GM12878 (cell line): ENCODE measurements around the gene MTO1. TPM values are rescaled to one million over a fixed set of nuclear protein-coding genes. Genes with fewer than 3 reads are reported as not detected.
A peak's percentile ranks its signal among the peaks of the same experiment; 100 is the strongest.

ENCODE experiments used
- ATAC-seq: fragments of 200-7000 bp; cut with Tn5 transposase; 3 replicates; pipeline ENCODE4 v1.9.1; 2020; ENCODE audit warnings: mild to moderate bottlenecking, moderate library complexity
- BruUV-seq: library from RNA; stranded (reverse); fragments of 400-500 nt; replicated peaks from 2 replicates; lab custom pipeline; 2021; lab: Mats Ljungman, UMichigan
- CTCF ChIA-PET: fragments of 300-600 bp; sonication (Branson Sonifier 250); formaldehyde crosslinking; extraction: SDS; loops from one replicate; lab custom pipeline; 2021; ENCODE audit warnings: inconsistent platforms; lab: Yijun Ruan, JAX
- POLR2A ChIA-PET: fragments of 350-600 bp; formaldehyde crosslinking; extraction: SDS; loops from one replicate; lab custom pipeline; 2021; ENCODE audit warnings: inconsistent platforms; lab: Charles Lee
- RAD21 ChIA-PET: fragments of 300-600 bp; sonication (Branson Sonifier 250); formaldehyde crosslinking; loops from one replicate; lab custom pipeline; 2023; ENCODE audit warnings: antibody characterized with exemption; ENCODE audit not compliant: unreplicated experiment; lab: Charles Lee
- SMC1A ChIA-PET: fragments of 300-600 bp; sonication (Branson Sonifier 250); formaldehyde crosslinking; loops from one replicate; lab custom pipeline; 2023; ENCODE audit not compliant: unreplicated experiment, uncharacterized antibody; lab: Charles Lee
- DNase-seq: peaks from one replicate; pipeline ENCODE4 v3.0.0-alpha.2; 2011; ENCODE audit warnings: low read depth, low spot score
- FAIRE-seq: peaks from 3 replicates; lab custom pipeline; 2011; peaks lifted over from hg19 to GRCh38; lab: Jason Lieb, UNC
- H2AFZ ChIP-seq: 2 replicates; pipeline ENCODE4 v1.6.0; 2011; ENCODE audit warnings: low read depth, low read length, control low read depth; ENCODE audit not compliant: control insufficient read depth
- H3K27ac ChIP-seq: 2 replicates; pipeline ENCODE4 v1.5.1; 2011; ENCODE audit warnings: control low read depth; ENCODE audit not compliant: control insufficient read depth, insufficient read depth
- H3K27me3 ChIP-seq, 2 experiments: replicated peaks in 1 of 2; 2 replicates each; pipeline versions ENCODE4 v1.6.0 to v1.6.1; 2011; ENCODE audit warnings: low read length in 1 of 2; ENCODE audit not compliant: control insufficient read depth in 2 of 2, insufficient read depth in 2 of 2
- H3K36me3 ChIP-seq, 2 experiments: 2 replicates each; pipeline ENCODE4 v1.5.1; 2011; ENCODE audit warnings: low read length in 1 of 2; ENCODE audit not compliant: control insufficient read depth in 2 of 2, insufficient read depth in 2 of 2
- H3K4me1 ChIP-seq: 2 replicates; pipeline ENCODE4 v1.6.1; 2011; ENCODE audit warnings: mild to moderate bottlenecking, low read length, moderate library complexity, mixed read lengths; ENCODE audit not compliant: control insufficient read depth, insufficient read depth
- H3K4me2 ChIP-seq: 2 replicates; pipeline ENCODE4 v1.6.0; 2011; ENCODE audit warnings: control low read depth; ENCODE audit not compliant: control insufficient read depth, insufficient read depth
- H3K4me3 ChIP-seq: fragments of 200-600 bp; sonication (generic); 2 replicates; pipeline ENCODE4 v1.5.1; 2016
- H3K79me2 ChIP-seq: 2 replicates; pipeline ENCODE4 v1.6.0; 2011; ENCODE audit warnings: low read length; ENCODE audit not compliant: control insufficient read depth, insufficient read depth
- H3K9ac ChIP-seq: 2 replicates; pipeline ENCODE4 v1.8.0; 2011; ENCODE audit warnings: low read length, control low read depth, mixed read lengths; ENCODE audit not compliant: control insufficient read depth, insufficient read depth
- H3K9me3 ChIP-seq: replicated peaks from 3 replicates; pipeline ENCODE4 v1.5.1; 2011; ENCODE audit warnings: mild to moderate bottlenecking, low read length; ENCODE audit not compliant: control insufficient read depth, insufficient read depth
- H4K20me1 ChIP-seq: 2 replicates; pipeline ENCODE4 v1.6.0; 2011; ENCODE audit not compliant: control insufficient read depth, insufficient read depth
- BACH1 ChIP-seq: fragments of 450-650 bp; IDR thresholded peaks from 2 replicates; pipeline ENCODE4 v1.6.1; 2017; ENCODE audit warnings: mild to moderate bottlenecking, borderline replicate concordance
- BCL11A ChIP-seq: IDR thresholded peaks from 2 replicates; pipeline ENCODE4 v1.6.1; 2011; ENCODE audit warnings: low read depth, low read length
- GATAD2B ChIP-seq: fragments of 450-650 bp; conservative IDR thresholded peaks from 2 replicates; pipeline ENCODE4 v1.6.1; 2017; ENCODE audit warnings: low read depth, mild to moderate bottlenecking, moderate library complexity
- IKZF2 ChIP-seq, 2 experiments: fragments of 450-650 bp; IDR thresholded peaks; 2 replicates each; pipeline ENCODE4 v1.6.1; 2017; ENCODE audit warnings: mild to moderate bottlenecking in 2 of 2, moderate library complexity in 2 of 2
- LARP7 ChIP-seq: fragments of 450-650 bp; IDR thresholded peaks from 2 replicates; pipeline ENCODE4 v1.6.1; 2017; ENCODE audit warnings: mild to moderate bottlenecking
- MTA2 ChIP-seq: fragments of 450-650 bp; IDR thresholded peaks from 2 replicates; pipeline ENCODE4 v1.6.1; 2016; ENCODE audit warnings: low read depth, mild to moderate bottlenecking, moderate library complexity
- PAX5 ChIP-seq: IDR thresholded peaks from 2 replicates; pipeline ENCODE4 v1.6.1; 2011; ENCODE audit warnings: low read depth, low read length, borderline replicate concordance
- PKNOX1 ChIP-seq: fragments of 450-650 bp; IDR thresholded peaks from 2 replicates; pipeline ENCODE4 v1.6.1; 2016; ENCODE audit warnings: mild to moderate bottlenecking
- POLR2A ChIP-seq: IDR thresholded peaks from 2 replicates; pipeline ENCODE4 v1.6.1; 2011; ENCODE audit warnings: low read depth, mild to moderate bottlenecking, low read length
- POLR2AphosphoS5 ChIP-seq: IDR thresholded peaks from 2 replicates; pipeline ENCODE4 v1.6.1; 2011; ENCODE audit warnings: mild to moderate bottlenecking, low read length, inconsistent platforms
- RAD21 ChIP-seq: IDR thresholded peaks from 2 replicates; pipeline ENCODE4 v1.6.1; 2011; ENCODE audit warnings: mild to moderate bottlenecking, low read depth, low read length, moderate library complexity; ENCODE audit not compliant: insufficient read depth
- SMAD1 ChIP-seq: fragments of 450-650 bp; IDR thresholded peaks from 2 replicates; pipeline ENCODE4 v1.6.1; 2018; ENCODE audit warnings: mild to moderate bottlenecking, low read depth; ENCODE audit not compliant: partially characterized antibody
- SPI1 ChIP-seq: IDR thresholded peaks from 2 replicates; pipeline ENCODE4 v1.6.1; 2011; ENCODE audit warnings: low read depth, mild to moderate bottlenecking, low read length, moderate library complexity, borderline replicate concordance; ENCODE audit not compliant: insufficient read depth
- SRF ChIP-seq, 2 experiments: IDR thresholded peaks; 2 replicates each; pipeline ENCODE4 v1.6.1; 2011; ENCODE audit warnings: low read depth in 2 of 2, low read length in 2 of 2, mild to moderate bottlenecking in 1 of 2, moderate library complexity in 1 of 2
- ZNF217 ChIP-seq: fragments of 450-650 bp; IDR thresholded peaks from 2 replicates; pipeline ENCODE4 v1.6.1; 2017; ENCODE audit warnings: antibody characterized with exemption, mild to moderate bottlenecking
- ZSCAN29 ChIP-seq: fragments of 450-650 bp; IDR thresholded peaks from 2 replicates; pipeline ENCODE4 v1.6.1; 2017; ENCODE audit warnings: mild to moderate bottlenecking, moderate library complexity
- WGBS: methylation state at CpG from one replicate; pipeline ENCODE4 v1.1.6; 2016; ENCODE audit warnings: low lambda C conversion rate; ENCODE audit not compliant: insufficient replicate concordance, insufficient coverage; ENCODE audit errors: missing lambda C conversion rate; 5-methylcytosine and 5-hydroxymethylcytosine counted together
- in situ Hi-C: fragments of 300-500 bp; cut with MboI; formaldehyde crosslinking; loops from 9 replicates; pipeline ENCODE4 v1.14.3; 2018; ENCODE audit warnings: mixed read lengths
- intact Hi-C: fragments of 100-400 bp; cut with micrococcal nuclease; formaldehyde crosslinking; loops from one replicate; pipeline ENCODE4 v1.14.2; 2022; ENCODE audit not compliant: unreplicated experiment
- polyA plus RNA-seq, 11 experiments: library from polyadenylated mRNA; depleted of rRNA in 4 of 11; unstranded in 6 of 11; stranded (reverse) in 5 of 11; fragments of >200 nt; fragmentation: Nextera tagmentation in 4 of 11; fragmentation: Illumina TruSeq in 1 of 11; extraction: Ambion mirVana in 4 of 11; extraction: Trizol in 1 of 11; gene quantifications; 1 replicate in 1 of 11; 2 replicates in 10 of 11; pipeline versions ENCODE4 v1.2.1 to v1.2.3, GENCODE V29; 2011 to 2016; ENCODE audit warnings: inconsistent platforms in 2 of 11, missing spikeins in 2 of 11, low read depth in 1 of 11
- total RNA-seq, 4 experiments: library from RNA; depleted of rRNA in 3 of 4; stranded (reverse); fragments of >200 nt in 3 of 4; fragmentation: Illumina TruSeq in 1 of 4; extraction: Trizol in 1 of 4; gene quantifications; 2 replicates each; pipeline versions ENCODE4 v1.2.1 to v1.2.3, GENCODE V29; 2013 to 2021
- TF ChIP-seq, protein P1 (sequence below): IDR thresholded peaks from 2 replicates; pipeline ENCODE4 v1.6.1; 2011; ENCODE audit warnings: borderline replicate concordance, low read depth, mild to moderate bottlenecking, moderate library complexity, mixed read lengths, low read length; ENCODE audit not compliant: insufficient read depth; ENCODE audit errors: extremely low read length

Gene MTO1
- total and polyA plus RNA-seq, 10 of the 15 experiments (the other 5 are each of a cell fraction or from before 2014, with no cell fraction given): 24.8 to 53.6 (median 33.1) TPM

GRCh38 chr6:73515204-73515655 lies 53.7 kb downstream of the MTO1 start (continued):
- peak; percentile 86 for TF ChIP-seq PKNOX1

- Histone ChIP-seq H3K27me3 (no peaks in the 10 kb centered on the region), H3K9me3 (no peaks in the 10 kb centered on the region), H3K36me3 (peaks cover 6 to 24% of the 10 kb centered on the region in 2 experiments), H3K9ac (peak overlapping the region; percentile 53; the same call in 1 of the 2 replicates), H2AFZ (no peak overlapping the region), H3K4me3 (peak overlapping the region; percentile 51), H3K4me1 (peaks cover 17% of the 10 kb centered on the region), H4K20me1 (peaks cover 3% of the 10 kb centered on the region; the same call in 1 of the 2 replicates), H3K27ac (peak overlapping the region; percentile 38; the same call in 1 of the 2 replicates), H3K4me2 (peak overlapping the region; percentile 45), H3K79me2 (peaks cover 50% of the 10 kb centered on the region)
- ChIA-PET POLR2A (interaction anchor here (0.6 to 2.1 kb wide), 10 partner anchors 21 to 137 kb away, joined by 3 to 7 read pairs (median 4); partner anchors contain the start of genes MTO1 and SLC17A5), SMC1A (interaction anchor here (0.6 to 5.0 kb wide), 15 partner anchors 16 to 136 kb away, joined by 3 to 31 read pairs (median 6); partner anchors contain the start of genes MTO1 and SLC17A5), RAD21 (interaction anchor here (0.6 to 5.4 kb wide), 13 partner anchors 20 to 98 kb away, joined by 3 to 51 read pairs (median 3); partner anchors contain the start of gene MTO1), CTCF (interaction anchor here (0.6 to 5.6 kb wide), 11 partner anchors 16 to 896 kb away, joined by 3 to 127 read pairs (median 4); no protein-coding TSS in a partner anchor)
- ATAC-seq: no peak
- no peak for FAIRE-seq
- DNase-seq: no peak
- BruUV-seq: no TSS peak
- intact Hi-C loops (loop anchor here (1.0 to 2.0 kb wide), 2 partner anchors 66 to 135 kb away; no protein-coding TSS in a partner anchor), in situ Hi-C loops (loop anchor here (25.0 kb wide), 1 partner anchor 95 kb away; no protein-coding TSS in a partner anchor)
- WGBS: 23% methylated on average over 4 of the region's 4 CpGs
- TF ChIP-seq MTA2 (no peak), BCL11A (no peak), GATAD2B (no peak), PAX5 (no peak), ZNF217 (no peak), POLR2A (peak; percentile 47), SRF (IDR thresholded peaks at IDR 0.05; ENCODE audit: low read depth in 2 of 2, low read length in 2 of 2) (no peak), RAD21 (no peak), ZSCAN29 (no peak), LARP7 (no peak), IKZF2 (IDR thresholded peaks at IDR 0.05) (no peak), SMAD1 (no peak), BACH1 (peak; percentile 82), POLR2AphosphoS5 (peak; percentile 83), SPI1 (no peak)
- TF ChIP-seq, protein P1, sequence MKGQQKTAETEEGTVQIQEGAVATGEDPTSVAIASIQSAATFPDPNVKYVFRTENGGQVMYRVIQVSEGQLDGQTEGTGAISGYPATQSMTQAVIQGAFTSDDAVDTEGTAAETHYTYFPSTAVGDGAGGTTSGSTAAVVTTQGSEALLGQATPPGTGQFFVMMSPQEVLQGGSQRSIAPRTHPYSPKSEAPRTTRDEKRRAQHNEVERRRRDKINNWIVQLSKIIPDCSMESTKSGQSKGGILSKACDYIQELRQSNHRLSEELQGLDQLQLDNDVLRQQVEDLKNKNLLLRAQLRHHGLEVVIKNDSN: no peak
Measured at GRCh38 chr6:73516514-73517489, 55.3 kb downstream of the MTO1 start.
